Mucosa of stomach (tissue), 1 donor: ENCODE measurements around the gene MOB3B.

ENCODE experiments used
- H3K27me3 ChIP-seq: one replicate; pipeline ENCODE4 v1.7.0; 2013; ENCODE audit warnings: mild to moderate bottlenecking, low read length; ENCODE audit not compliant: control insufficient read depth, insufficient read depth
- H3K36me3 ChIP-seq: one replicate; pipeline ENCODE4 v1.7.0; 2013; ENCODE audit warnings: low read length; ENCODE audit not compliant: control insufficient read depth, insufficient read depth
- H3K4me1 ChIP-seq: one replicate; pipeline ENCODE4 v1.7.0; 2013; ENCODE audit warnings: mild to moderate bottlenecking, low read length; ENCODE audit not compliant: control insufficient read depth, insufficient read depth
- H3K4me3 ChIP-seq: one replicate; pipeline ENCODE4 v1.7.0; 2013; ENCODE audit warnings: low read length
- H3K9ac ChIP-seq: one replicate; pipeline ENCODE4 v1.7.0; 2013; ENCODE audit warnings: mild to moderate bottlenecking, low read length, moderate library complexity
- H3K9me3 ChIP-seq: one replicate; pipeline ENCODE4 v1.7.0; 2013; ENCODE audit warnings: mild to moderate bottlenecking, low read length, moderate library complexity; ENCODE audit not compliant: control insufficient read depth
- donor health status: Pancreatic carcinoma.

Gene MOB3B

DNA sequence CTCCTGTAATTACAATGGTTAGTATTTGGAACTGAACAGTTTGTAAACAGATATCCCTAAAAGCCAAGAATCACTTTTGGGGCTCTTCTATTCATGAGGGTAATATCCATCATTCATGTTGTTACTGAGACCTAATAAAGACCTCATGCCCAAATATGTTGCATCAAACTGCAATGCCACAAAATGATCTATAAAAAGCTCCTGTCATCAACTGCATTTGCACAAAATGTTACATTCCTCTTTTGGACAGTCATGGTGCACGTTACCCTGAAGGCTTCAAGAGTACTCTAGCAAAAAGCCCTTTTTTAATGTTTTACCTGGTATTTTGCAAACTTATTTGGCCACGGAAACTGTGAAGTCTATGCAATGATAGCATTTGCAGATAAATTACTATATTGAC, 218.4 kb downstream of the MOB3B start:
- Histone ChIP-seq H3K27me3 (no peaks in the 10 kb centered on the region), H3K4me3 (no peak overlapping the region), H3K36me3 (no peaks in the 10 kb centered on the region), H3K9ac (no peak overlapping the region), H3K9me3 (no peaks in the 10 kb centered on the region), H3K4me1 (no peaks in the 10 kb centered on the region)

DNA sequence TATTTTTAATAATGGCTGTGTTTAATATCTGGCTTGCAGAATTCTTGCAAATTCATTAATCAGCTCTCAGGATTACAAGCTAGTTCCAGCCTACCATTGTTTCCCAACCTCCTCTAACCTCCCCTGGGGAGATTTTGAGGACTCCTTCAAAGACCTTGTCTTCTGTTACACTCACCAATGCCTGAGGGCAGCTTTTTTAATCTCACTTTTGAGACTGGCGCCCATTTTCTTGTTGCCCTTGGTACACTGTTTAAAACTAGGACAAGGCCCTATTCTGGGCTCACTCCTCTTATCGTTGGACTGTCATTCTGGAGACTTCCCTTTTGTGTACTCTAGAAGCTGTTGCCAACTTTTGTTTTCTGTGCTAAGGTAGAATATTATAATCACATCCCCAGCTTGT, 219.0 kb downstream of the MOB3B start:
- H3K36me3 ChIP-seq, result no peaks in the 10 kb centered on the region
- no peaks in the 10 kb centered on the region for H3K4me1 ChIP-seq

DNA sequence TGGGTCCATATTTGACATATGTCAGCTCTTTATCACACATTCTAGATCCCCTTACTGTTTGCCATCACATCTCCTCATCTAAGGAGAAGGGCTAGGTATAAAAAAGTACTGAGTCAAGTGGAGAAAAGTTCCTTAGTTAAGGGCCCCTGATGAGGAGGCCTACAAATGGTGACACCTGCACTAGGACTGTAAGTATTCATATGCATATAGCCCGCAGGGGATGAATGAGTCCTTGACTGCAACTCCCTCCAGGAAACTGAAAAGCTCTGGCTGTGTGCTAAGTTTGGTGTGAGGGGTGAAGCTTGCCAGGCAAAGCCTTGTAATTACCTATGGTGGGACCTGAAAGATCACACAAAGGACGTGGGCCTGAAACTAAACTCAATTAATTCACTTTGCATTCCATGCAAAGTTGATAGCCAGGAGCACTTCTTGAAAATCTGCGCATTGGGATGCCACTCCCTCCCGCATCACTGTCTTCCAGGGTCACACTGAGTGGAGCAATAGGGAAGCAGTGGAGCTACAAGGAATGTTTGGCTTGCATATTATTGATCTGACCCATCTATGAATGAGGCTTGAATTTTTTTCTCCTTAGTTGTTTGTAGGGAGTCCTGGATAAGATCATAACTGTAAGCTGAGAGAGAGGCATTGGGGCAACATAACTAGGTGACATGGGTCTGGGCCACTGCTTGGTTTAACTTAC, 220.8 kb downstream of the MOB3B start:
- Histone ChIP-seq H3K36me3 (no peaks in the 10 kb centered on the region), H3K9ac (no peak overlapping the region), H3K4me1 (no peaks in the 10 kb centered on the region), H3K9me3 (no peaks in the 10 kb centered on the region), H3K4me3 (no peak overlapping the region), H3K27me3 (no peaks in the 10 kb centered on the region)

More for the DNA sequence above, 219.0 kb downstream of the MOB3B start:
- no peaks in the 10 kb centered on the region for H3K9me3 ChIP-seq
- H3K9ac ChIP-seq, result no peak overlapping the region
- no peak overlapping the region for H3K4me3 ChIP-seq
- H3K27me3 ChIP-seq, result no peaks in the 10 kb centered on the region

DNA sequence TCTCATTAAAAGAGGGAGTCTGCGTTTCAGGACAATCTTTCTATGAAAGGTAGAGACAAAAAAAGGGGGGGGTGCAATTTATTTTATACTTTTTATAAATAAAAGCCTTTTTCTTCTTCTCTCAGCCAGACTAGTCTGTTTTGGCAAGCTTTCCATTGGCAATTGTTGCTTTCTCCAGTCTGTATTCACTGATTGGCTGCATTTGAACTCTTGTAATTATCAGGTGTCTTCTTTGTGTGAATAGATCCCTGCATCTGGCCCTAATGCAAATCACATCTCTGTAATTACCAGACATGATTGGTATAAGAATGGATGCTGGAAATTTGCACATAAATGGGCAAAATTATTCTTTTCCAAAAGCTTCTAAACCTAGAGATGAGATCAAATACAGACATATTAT, 225.1 kb downstream of the MOB3B start:
- Histone ChIP-seq H3K4me1 (no peaks in the 10 kb centered on the region), H3K9me3 (no peaks in the 10 kb centered on the region), H3K36me3 (no peaks in the 10 kb centered on the region), H3K9ac (no peak overlapping the region), H3K27me3 (no peaks in the 10 kb centered on the region), H3K4me3 (no peak overlapping the region)

DNA sequence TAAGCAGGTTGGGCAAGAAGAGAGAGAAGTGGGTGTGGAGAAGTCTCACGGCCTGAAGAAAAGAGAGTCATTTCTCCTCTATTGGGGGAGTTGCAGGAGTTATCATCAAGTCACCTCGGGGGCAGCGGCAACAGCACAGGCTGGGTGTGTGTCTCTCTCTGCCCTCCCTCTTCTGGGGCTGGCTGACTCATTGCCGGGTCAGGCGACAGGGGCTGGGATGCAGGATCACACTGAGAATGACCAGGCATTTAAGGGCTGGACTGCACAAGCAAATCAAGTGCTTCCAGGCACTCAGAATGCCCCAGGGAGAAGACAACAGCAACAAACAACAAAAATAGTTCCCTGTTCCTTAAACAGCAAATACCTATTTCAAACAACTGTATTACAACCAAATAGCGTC, 226.4 kb downstream of the MOB3B start:
- Histone ChIP-seq H3K27me3 (no peaks in the 10 kb centered on the region), H3K9me3 (no peaks in the 10 kb centered on the region), H3K4me1 (no peaks in the 10 kb centered on the region), H3K4me3 (no peak overlapping the region), H3K9ac (no peak overlapping the region), H3K36me3 (no peaks in the 10 kb centered on the region)

DNA sequence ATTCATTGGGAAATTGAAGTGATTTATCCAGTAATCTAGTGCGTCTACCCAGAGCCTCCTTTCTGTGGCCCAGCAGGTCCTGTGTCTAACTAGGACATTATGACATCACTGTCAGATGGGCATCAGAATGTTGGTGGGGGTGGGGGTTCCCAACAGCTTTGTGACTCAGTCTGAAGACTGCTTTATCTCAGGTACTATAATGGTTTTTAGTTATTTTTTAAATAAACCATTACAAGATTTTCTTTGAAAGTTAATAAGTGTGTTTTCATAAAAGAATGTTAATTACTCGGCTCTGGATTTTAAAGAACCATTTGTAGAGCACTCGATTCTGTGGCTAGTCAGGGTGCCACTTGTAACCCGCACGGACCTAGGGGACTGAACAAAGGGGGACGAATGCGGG, 232.6 kb downstream of the MOB3B start, which contains the start of gene EQTN:
Gene EQTN (minus strand): TSS at position 101 of the 400 bp plus-strand sequence. CDS start 95 bp downstream, at position 6.
- Histone ChIP-seq H3K36me3 (no peaks in the 10 kb centered on the region), H3K9me3 (no peaks in the 10 kb centered on the region), H3K27me3 (no peaks in the 10 kb centered on the region), H3K4me1 (no peaks in the 10 kb centered on the region), H3K9ac (no peak within 1 kb of the TSS), H3K4me3 (no peak within 1 kb of the TSS)

DNA sequence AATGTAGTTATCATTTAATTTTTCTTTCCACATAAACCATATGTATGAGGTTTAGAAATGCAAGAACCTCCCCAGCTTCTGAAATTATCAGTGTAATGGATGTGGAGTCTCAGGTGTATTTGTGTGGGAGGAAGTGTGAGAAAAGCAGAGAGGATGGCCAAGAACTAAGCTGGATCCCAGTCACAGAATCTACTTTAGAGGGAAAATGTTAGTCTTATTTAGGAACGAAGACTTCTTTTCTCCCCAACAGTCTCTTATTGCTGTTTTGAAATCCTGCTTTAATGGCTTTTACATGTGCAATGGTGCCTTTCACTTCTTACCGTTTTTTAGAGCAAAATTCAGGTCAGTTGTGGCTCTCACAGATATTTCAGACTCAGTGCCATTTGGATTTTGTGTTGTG, 235.6 kb downstream of the MOB3B start:
- Histone ChIP-seq H3K4me1 (no peaks in the 10 kb centered on the region), H3K36me3 (no peaks in the 10 kb centered on the region), H3K9me3 (no peaks in the 10 kb centered on the region), H3K9ac (no peak overlapping the region), H3K4me3 (no peak overlapping the region), H3K27me3 (no peaks in the 10 kb centered on the region)

DNA sequence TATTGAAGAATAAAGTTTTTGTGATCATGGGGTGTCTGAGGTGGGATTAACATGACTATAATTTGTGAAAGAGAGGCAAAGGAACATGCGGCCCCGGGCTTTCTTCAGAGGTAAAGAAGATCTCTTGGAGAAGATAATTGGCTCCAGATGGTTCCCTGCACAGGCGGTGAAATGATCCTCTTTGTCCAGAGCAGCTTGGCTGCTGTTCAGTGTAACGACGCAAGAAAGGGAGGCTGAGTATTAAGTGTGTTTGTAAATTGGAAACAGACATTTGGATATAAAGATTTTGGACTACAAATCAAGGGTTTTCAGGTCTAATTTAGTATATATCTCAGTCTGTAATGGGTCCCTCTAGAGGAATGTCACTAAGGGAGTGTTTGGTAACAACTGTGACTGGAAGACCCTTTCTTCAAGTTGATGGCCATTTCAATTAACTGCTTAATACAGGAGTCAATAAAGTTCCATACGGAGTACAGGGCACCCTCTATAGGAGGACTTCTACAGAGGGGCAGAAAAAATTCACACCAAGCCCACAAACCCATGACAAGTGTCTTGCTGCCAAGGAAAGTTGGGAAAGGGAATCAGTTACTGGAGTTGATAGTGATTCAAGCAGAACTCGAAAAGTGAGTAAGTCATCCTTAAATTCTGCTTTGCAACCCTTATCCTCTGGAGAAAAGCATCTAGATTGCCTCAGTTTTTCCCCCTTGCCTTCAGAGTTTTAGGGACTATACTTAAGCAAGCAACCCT, 236.8 kb downstream of the MOB3B start:
- Histone ChIP-seq H3K4me3 (no peak overlapping the region), H3K9ac (no peak overlapping the region), H3K36me3 (no peaks in the 10 kb centered on the region), H3K4me1 (no peaks in the 10 kb centered on the region), H3K9me3 (no peaks in the 10 kb centered on the region), H3K27me3 (no peaks in the 10 kb centered on the region)

DNA sequence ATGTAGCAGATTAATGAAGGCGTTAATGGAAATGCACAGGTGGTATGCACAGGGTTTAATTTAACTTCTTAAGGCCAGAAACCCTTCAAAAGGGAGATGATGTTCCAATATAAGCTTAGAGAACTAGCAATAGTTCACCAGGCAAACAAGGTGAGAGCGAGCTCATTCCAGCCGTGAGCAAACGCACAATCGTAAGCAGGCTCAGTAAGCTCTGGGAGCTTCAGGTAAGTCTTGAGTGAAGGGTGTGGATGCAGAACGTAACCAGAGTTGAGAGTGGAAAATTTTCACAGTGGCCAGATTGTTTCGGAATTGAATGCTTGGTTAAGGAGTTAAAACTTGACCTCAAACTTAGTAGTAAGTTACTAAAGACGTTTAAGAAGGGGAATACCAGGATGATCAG, 238.3 kb downstream of the MOB3B start:
- H3K9ac ChIP-seq, result no peak overlapping the region
- no peaks in the 10 kb centered on the region for H3K36me3 ChIP-seq
- no peaks in the 10 kb centered on the region for H3K27me3 ChIP-seq
- no peak overlapping the region for H3K4me3 ChIP-seq
- no peaks in the 10 kb centered on the region for H3K4me1 ChIP-seq
- no peaks in the 10 kb centered on the region for H3K9me3 ChIP-seq

DNA sequence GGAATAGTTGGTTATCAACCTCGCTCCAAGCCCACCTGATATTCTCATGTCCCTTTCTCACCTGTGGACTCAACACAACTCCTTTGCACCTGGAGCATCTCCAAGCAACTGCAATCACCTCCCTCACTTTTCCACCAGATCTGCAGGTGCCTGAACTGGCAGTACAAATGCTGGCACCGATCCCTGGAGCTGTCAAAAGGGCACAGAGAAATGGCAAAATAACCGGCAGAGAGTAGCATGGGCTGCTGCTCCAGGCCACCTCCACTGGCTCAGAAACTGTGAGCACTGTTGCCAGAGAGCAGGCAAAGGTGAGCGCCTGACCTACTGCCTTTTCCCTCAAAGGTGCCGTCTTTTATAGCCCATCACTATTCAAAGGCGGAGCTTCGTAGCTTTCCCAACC, 247.3 kb downstream of the MOB3B start:
- Histone ChIP-seq H3K27me3 (no peaks in the 10 kb centered on the region), H3K9ac (no peak overlapping the region), H3K4me1 (no peaks in the 10 kb centered on the region), H3K36me3 (no peaks in the 10 kb centered on the region), H3K9me3 (no peaks in the 10 kb centered on the region), H3K4me3 (no peak overlapping the region)

DNA sequence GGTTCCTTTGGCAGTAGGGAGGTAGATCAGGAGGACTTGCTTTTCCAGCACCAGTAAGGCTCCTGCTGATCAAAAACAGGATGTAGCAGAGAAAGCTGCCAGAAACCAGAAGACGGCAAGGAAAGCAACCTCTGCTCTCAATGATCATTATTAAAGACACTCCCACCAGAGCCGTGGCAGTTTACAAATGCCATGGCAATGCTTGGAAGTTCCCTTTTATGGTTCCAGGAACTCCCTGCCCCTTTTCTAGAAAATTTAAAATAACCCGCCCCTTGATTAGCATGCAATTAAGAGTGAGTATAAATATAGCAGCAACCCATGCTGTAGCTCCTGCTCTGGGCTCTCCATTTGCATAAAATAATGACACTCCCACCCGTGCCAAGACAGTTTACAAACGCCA, 248.8 kb downstream of the MOB3B start:
- no peaks in the 10 kb centered on the region for H3K27me3 ChIP-seq
- H3K9me3 ChIP-seq, result no peaks in the 10 kb centered on the region
- no peak overlapping the region for H3K4me3 ChIP-seq
- no peaks in the 10 kb centered on the region for H3K36me3 ChIP-seq
- no peaks in the 10 kb centered on the region for H3K4me1 ChIP-seq
- no peak overlapping the region for H3K9ac ChIP-seq

DNA sequence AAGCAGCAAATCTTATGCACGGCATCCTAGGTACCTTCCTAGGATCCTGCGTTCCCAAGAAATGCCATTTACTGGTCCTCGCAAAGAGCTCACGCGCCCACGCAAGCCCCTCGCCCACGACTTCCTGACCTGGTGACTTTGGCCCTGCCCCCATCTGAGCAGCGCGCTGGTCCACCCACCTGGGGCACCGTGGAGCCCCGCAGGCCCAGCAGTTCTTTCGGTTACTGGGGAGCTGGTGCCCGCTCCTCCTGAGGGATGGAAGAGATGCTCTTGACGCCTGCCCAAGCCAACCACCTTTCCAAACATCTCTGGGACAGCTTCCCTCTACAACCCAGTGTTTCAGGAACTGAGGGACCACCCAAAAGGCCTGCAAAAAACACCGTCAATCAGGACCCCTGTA, 249.4 kb downstream of the MOB3B start:
- H3K9ac ChIP-seq, result no peak overlapping the region
- H3K4me3 ChIP-seq, result no peak overlapping the region
- no peaks in the 10 kb centered on the region for H3K9me3 ChIP-seq

More for the DNA sequence above, 249.4 kb downstream of the MOB3B start:
- no peaks in the 10 kb centered on the region for H3K4me1 ChIP-seq
- H3K36me3 ChIP-seq, result no peaks in the 10 kb centered on the region
- H3K27me3 ChIP-seq, result no peaks in the 10 kb centered on the region
